Mesothelial cell of epicardium (in vitro differentiated cells): ENCODE results near the gene CHCHD10. TPM values are rescaled to one million over a fixed set of nuclear protein-coding genes. Genes with fewer than 3 reads are reported as not detected.

Experiments used
- DNase-seq, 2 experiments: peaks; one replicate each; pipeline ENCODE4 v3.0.0; 2021; ENCODE audit warnings: low spot score in 2 of 2; ENCODE audit not compliant: unreplicated experiment in 2 of 2
- H3K27ac Mint-ChIP-seq: 2 replicates; pipeline ENCODE4 v1.8.0; 2021; ENCODE audit warnings: mixed read lengths
- H3K27me3 Mint-ChIP-seq: 2 replicates; pipeline ENCODE4 v1.8.0; 2021; ENCODE audit warnings: low read depth, mixed read lengths
- H3K36me3 Mint-ChIP-seq: 2 replicates; pipeline ENCODE4 v1.8.0; 2021; ENCODE audit warnings: mixed read lengths
- H3K4me1 Mint-ChIP-seq: 2 replicates; pipeline ENCODE4 v1.8.0; 2021; ENCODE audit warnings: mixed read lengths
- H3K4me3 Mint-ChIP-seq: 2 replicates; pipeline ENCODE4 v1.8.0; 2021; ENCODE audit warnings: mild to moderate bottlenecking, moderate library complexity, mixed read lengths
- H3K9me3 Mint-ChIP-seq: 2 replicates; pipeline ENCODE4 v1.8.0; 2021; ENCODE audit warnings: mixed read lengths
- CTCF ChIP-seq: fragments of 200-600 bp; sonication (generic); IDR thresholded peaks from one replicate; pipeline ENCODE4 v1.5.0; 2021; ENCODE audit warnings: antibody characterized with exemption; ENCODE audit not compliant: unreplicated experiment
- total RNA-seq: library from RNA; stranded (reverse); gene quantifications from 3 replicates; pipeline ENCODE4 v1.2.1, GENCODE V29; 2021

Gene CHCHD10
- total RNA-seq, 1 donor from 2014 or later, result 61.8 TPM

GRCh38 chr22:23778577-23778900, 10.8 kb upstream of the CHCHD10 start:
- peaks cover 35% of the 10 kb centered on the region for H3K4me1 Mint-ChIP-seq
- H3K27me3 Mint-ChIP-seq, result no peaks in the 10 kb centered on the region
- H3K9me3 Mint-ChIP-seq, result no peaks in the 10 kb centered on the region
- peak overlapping the region; percentile 50 for H3K27ac Mint-ChIP-seq
- no peak overlapping the region for H3K4me3 Mint-ChIP-seq
- DNase-seq, result no peak
- no peak for TF ChIP-seq CTCF
- H3K36me3 Mint-ChIP-seq, result peaks cover 9% of the 10 kb centered on the region

GRCh38 chr22:23777776-23778576, 10.2 kb upstream of the CHCHD10 start:
- TF ChIP-seq CTCF, result no peak
- no peak for DNase-seq
- Mint-ChIP-seq H3K36me3 (peaks cover 9% of the 10 kb centered on the region), H3K9me3 (no peaks in the 10 kb centered on the region), H3K4me3 (no peak overlapping the region), H3K4me1 (peaks cover 40% of the 10 kb centered on the region), H3K27ac (no peak overlapping the region), H3K27me3 (no peaks in the 10 kb centered on the region)

- no peak for TF ChIP-seq CTCF
- peak overlapping the region; percentile 46 for H3K4me3 Mint-ChIP-seq
- H3K27me3 Mint-ChIP-seq, result no peaks in the 10 kb centered on the region
- no peak for DNase-seq
- H3K9me3 Mint-ChIP-seq, result no peaks in the 10 kb centered on the region
- H3K4me1 Mint-ChIP-seq, result peaks cover 43% of the 10 kb centered on the region
- H3K36me3 Mint-ChIP-seq, result peaks cover 3% of the 10 kb centered on the region
- peak overlapping the region; percentile 81 for H3K27ac Mint-ChIP-seq
Measured at GRCh38 chr22:23775779-23776375, 8.1 kb upstream of the CHCHD10 start.

GRCh38 chr22:23774922-23775436, 7.2 kb upstream of the CHCHD10 start:
- TF ChIP-seq CTCF, result no peak
- H3K4me1 Mint-ChIP-seq, result peaks cover 44% of the 10 kb centered on the region
- peak overlapping the region; percentile 73 for H3K4me3 Mint-ChIP-seq
- no peak for DNase-seq
- H3K36me3 Mint-ChIP-seq, result peaks cover 3% of the 10 kb centered on the region
- no peaks in the 10 kb centered on the region for H3K9me3 Mint-ChIP-seq
- no peaks in the 10 kb centered on the region for H3K27me3 Mint-ChIP-seq
- H3K27ac Mint-ChIP-seq, result peak overlapping the region; percentile 79

GRCh38 chr22:23774114-23774921, 6.5 kb upstream of the CHCHD10 start:
- Mint-ChIP-seq H3K4me1 (peaks cover 45% of the 10 kb centered on the region), H3K36me3 (no peaks in the 10 kb centered on the region), H3K27me3 (no peaks in the 10 kb centered on the region), H3K4me3 (peak overlapping the region; percentile 73), H3K9me3 (no peaks in the 10 kb centered on the region), H3K27ac (peak overlapping the region; percentile 79)
- DNase-seq, result no peak
- no peak for TF ChIP-seq CTCF
